ENCODE data around the gene UNC13C. TPM values are rescaled to one million over a fixed set of nuclear protein-coding genes. Genes with fewer than 3 reads are reported as not detected.

UNC13C gene
- total RNA-seq, 1 donor from 2014 or later, result not detected

- Mint-ChIP-seq H3K36me3 (ENCODE audit: unreplicated experiment) (no peaks in the 10 kb centered on the region), H3K9me3 (ENCODE audit: unreplicated experiment) (peaks cover 11% of the 10 kb centered on the region)
- DNase-seq (ENCODE audit: extremely low spot score, unreplicated experiment), result no peak
These were observed 53.8 kb downstream of the UNC13C start for GRCh38 chr15:54032066-54032465.

GRCh38 chr15:54033356-54033860 is 55.2 kb downstream of the UNC13C start:
- no peak for DNase-seq (ENCODE audit: extremely low spot score, unreplicated experiment)
- Mint-ChIP-seq H3K27ac (ENCODE audit: unreplicated experiment) (no peak overlapping the region), H3K27me3 (ENCODE audit: unreplicated experiment) (no peaks in the 10 kb centered on the region), H3K4me3 (ENCODE audit: unreplicated experiment) (no peak overlapping the region), H3K36me3 (ENCODE audit: unreplicated experiment) (no peaks in the 10 kb centered on the region), H3K9me3 (ENCODE audit: unreplicated experiment) (peaks cover 11% of the 10 kb centered on the region), H3K4me1 (ENCODE audit: unreplicated experiment) (no peaks in the 10 kb centered on the region)
- TF ChIP-seq CTCF (IDR thresholded peaks at IDR 0.05), result no peak

More at GRCh38 chr15:54032066-54032465, 53.8 kb downstream of the UNC13C start:
- TF ChIP-seq CTCF (IDR thresholded peaks at IDR 0.05), result no peak
- H3K27ac Mint-ChIP-seq (ENCODE audit: unreplicated experiment), result no peak overlapping the region
- no peaks in the 10 kb centered on the region for H3K4me1 Mint-ChIP-seq (ENCODE audit: unreplicated experiment)
- no peaks in the 10 kb centered on the region for H3K27me3 Mint-ChIP-seq (ENCODE audit: unreplicated experiment)
- H3K4me3 Mint-ChIP-seq (ENCODE audit: unreplicated experiment), result no peak overlapping the region

GRCh38 chr15:54033869-54034458 is 55.7 kb downstream of the UNC13C start:
- Mint-ChIP-seq H3K4me1 (ENCODE audit: unreplicated experiment) (no peaks in the 10 kb centered on the region), H3K4me3 (ENCODE audit: unreplicated experiment) (no peak overlapping the region), H3K36me3 (ENCODE audit: unreplicated experiment) (no peaks in the 10 kb centered on the region), H3K27me3 (ENCODE audit: unreplicated experiment) (no peaks in the 10 kb centered on the region), H3K9me3 (ENCODE audit: unreplicated experiment) (peaks cover 11% of the 10 kb centered on the region), H3K27ac (ENCODE audit: unreplicated experiment) (no peak overlapping the region)
- no peak for DNase-seq (ENCODE audit: extremely low spot score, unreplicated experiment)
- no peak for TF ChIP-seq CTCF (IDR thresholded peaks at IDR 0.05)

GRCh38 chr15:54035616-54036015 is 57.4 kb downstream of the UNC13C start:
- Mint-ChIP-seq H3K27me3 (ENCODE audit: unreplicated experiment) (no peaks in the 10 kb centered on the region), H3K9me3 (ENCODE audit: unreplicated experiment) (peaks cover 6% of the 10 kb centered on the region), H3K27ac (ENCODE audit: unreplicated experiment) (no peak overlapping the region), H3K36me3 (ENCODE audit: unreplicated experiment) (no peaks in the 10 kb centered on the region), H3K4me1 (ENCODE audit: unreplicated experiment) (no peaks in the 10 kb centered on the region), H3K4me3 (ENCODE audit: unreplicated experiment) (no peak overlapping the region)
- no peak for DNase-seq (ENCODE audit: extremely low spot score, unreplicated experiment)
- no peak for TF ChIP-seq CTCF (IDR thresholded peaks at IDR 0.05)

GRCh38 chr15:54045397-54045796 is 67.2 kb downstream of the UNC13C start:
- H3K27ac Mint-ChIP-seq (ENCODE audit: unreplicated experiment), result no peak overlapping the region
- H3K9me3 Mint-ChIP-seq (ENCODE audit: unreplicated experiment), result peaks cover 7% of the 10 kb centered on the region
- DNase-seq (ENCODE audit: extremely low spot score, unreplicated experiment), result no peak
- H3K4me3 Mint-ChIP-seq (ENCODE audit: unreplicated experiment), result no peak overlapping the region
- no peaks in the 10 kb centered on the region for H3K27me3 Mint-ChIP-seq (ENCODE audit: unreplicated experiment)
- no peaks in the 10 kb centered on the region for H3K4me1 Mint-ChIP-seq (ENCODE audit: unreplicated experiment)
- no peak for TF ChIP-seq CTCF (IDR thresholded peaks at IDR 0.05)
- H3K36me3 Mint-ChIP-seq (ENCODE audit: unreplicated experiment), result no peaks in the 10 kb centered on the region

Measured in osteocyte (in vitro differentiated cells).